Measurements from ENCODE around the gene TTC29.

Gene TTC29, protein sequence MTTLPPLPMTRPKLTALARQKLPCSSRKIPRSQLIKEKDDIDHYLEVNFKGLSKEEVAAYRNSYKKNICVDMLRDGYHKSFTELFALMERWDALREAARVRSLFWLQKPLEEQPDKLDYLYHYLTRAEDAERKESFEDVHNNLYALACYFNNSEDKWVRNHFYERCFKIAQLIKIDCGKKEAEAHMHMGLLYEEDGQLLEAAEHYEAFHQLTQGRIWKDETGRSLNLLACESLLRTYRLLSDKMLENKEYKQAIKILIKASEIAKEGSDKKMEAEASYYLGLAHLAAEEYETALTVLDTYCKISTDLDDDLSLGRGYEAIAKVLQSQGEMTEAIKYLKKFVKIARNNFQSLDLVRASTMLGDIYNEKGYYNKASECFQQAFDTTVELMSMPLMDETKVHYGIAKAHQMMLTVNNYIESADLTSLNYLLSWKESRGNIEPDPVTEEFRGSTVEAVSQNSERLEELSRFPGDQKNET

DNA sequence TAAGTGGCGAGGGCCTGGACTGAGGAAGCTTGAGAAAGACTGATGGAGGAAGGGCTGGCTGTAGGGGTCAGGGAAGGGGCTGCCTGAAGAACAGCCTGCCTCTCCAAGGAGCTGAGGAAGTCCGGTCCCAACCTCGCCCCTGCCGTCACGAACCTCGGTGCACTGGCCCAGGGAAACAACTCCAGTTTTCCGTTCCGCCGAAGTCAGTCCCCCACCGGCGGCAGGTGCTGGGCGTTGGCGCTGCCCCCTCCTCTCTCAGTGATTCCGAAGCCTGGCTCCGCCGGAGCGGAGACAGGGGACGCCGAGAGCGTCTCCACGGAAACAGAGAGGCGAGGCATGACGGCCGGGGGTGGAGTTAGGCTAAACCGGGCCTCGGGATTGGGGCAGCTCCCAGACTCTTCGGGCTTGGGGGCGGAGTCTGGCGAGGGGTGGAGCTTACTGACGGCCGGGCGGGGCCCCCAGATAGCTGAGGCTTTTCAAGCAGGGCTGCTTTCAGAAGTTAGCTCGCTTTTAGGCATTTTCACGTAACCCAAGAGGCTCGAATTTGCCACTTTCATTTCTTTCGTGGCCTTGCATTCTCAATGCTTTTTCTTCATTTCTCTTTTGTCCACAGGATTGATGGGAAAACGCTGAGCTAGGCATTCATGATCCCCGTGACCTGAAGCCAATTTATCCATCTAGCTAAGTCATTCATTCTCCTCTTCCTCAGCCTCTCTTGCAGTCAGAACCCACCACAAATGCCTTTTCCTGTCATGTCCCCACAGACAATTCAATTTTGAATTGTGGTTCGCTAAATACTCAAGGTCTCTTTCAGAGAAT is at the start of gene TTC29:
TSS of gene TTC29 (minus strand) at position 309 of the 819 bp plus-strand sequence. CDS start 5,969 bp downstream, outside the sequence.
- peak; percentile 29 for DNase-seq

DNA sequence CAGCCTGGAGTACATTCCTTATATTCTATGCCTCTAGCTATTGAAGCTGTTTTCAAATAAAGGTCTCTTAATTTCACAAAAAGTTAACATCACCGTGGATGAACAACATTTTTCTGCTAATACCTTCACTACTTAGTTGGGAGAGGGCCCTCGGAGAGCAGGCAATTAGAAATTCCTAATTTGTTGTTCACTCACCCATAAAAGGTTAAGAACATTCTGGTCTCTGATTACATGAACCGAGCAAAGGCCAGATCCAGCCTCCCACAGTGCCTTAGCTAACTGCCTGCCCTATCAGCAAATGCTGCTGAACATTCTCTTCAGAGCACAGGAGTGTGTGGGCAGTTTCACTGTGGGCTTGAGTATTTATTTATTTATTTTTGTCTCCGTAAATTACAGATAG is 36.0 kb upstream of the TTC29 start:
- DNase-seq: no peak

DNA sequence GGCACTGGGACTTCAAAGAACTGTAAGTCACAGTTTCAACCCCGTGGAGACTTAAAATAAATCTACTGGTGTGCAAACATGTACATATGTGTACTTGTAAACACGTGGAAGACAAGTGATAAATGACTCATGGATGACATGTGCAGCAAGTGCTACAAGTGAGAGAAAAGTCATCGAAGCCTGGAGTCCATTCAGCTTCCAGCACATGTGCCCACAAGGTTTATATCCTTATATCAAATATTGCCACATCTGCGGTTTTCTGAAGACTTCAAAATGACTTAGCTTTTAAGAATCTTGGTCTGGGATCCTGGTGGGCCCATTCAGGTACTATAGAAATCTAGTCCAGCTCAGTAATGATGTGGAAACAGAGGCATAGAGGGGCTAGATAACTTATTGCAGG is 33.0 kb upstream of the TTC29 start:
- DNase-seq: no peak

DNA sequence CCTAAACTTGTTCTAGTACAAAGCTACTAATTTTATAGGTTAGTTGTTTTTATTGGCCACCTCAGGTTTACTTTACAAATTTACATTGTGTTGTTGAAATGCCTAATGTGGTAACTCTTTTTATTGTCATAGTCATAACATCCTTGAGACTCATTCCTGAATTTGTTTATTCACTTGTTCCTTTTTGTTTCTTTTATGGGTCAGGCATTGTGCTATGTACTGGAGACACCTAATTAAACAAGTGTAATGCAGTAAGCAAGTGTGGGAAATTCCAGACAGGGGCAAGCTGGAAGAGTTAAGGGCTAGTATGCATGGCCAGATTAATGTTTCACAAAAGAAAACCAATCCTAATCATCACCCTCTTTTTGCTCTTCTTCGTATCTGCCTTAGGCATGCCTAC is 30.5 kb upstream of the TTC29 start:
- no peak for DNase-seq

DNA sequence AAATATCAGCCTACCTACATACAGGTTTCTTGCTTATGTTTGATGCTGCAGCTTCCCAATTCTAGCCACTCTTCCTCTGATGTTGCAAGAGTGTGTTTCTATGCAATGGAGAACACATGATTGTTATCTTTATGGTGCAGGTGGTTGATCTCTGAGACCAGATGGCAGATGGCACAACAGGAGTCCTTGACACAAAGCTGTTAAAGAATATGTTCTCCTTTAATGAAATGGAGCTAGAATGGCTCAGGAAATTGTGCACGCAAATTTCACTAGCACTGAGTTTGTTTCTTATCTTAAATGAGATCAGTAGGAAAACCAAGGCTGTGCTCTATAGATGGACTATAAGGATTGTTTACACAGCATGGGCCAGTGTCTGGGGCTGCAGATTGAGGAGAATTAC is 29.9 kb upstream of the TTC29 start:
- DNase-seq: no peak

DNA sequence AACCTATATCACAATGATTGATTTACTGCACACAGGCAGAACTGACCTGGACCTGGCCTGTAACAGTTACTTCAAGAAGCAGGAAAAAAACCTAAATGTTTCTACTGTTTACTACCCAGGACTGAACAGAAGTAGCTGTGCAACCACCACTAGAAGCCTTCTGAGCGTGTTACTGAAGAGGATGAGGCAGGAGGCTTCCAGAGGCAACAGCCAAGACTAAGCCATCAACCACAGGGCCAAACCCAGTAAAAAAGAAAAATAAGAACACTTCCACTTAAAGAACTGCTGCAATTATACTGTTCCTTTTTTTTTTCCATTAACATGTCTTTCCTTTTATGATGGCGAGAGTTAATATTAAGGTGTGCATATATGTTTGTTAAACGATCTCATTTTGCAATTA is 29.4 kb upstream of the TTC29 start:
- DNase-seq: no peak

DNA sequence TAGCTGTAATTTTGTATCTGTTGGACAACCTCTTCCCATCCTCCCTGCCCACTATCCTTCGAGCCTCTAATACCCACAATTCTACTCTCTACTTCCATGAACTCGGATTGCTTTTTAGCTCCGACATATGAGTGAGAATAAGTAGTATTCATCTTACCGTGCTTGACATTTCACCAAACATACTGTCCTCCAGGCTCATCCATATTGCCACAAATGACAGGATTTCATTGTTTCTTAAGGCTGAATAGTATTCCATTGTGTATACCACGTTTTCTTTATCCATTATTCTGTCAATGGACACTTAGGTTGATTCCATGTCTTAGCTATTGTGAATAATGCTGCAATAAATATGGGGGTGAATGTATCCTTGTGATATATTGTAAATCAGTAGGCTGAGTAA is 26.4 kb upstream of the TTC29 start:
- no peak for DNase-seq

DNA sequence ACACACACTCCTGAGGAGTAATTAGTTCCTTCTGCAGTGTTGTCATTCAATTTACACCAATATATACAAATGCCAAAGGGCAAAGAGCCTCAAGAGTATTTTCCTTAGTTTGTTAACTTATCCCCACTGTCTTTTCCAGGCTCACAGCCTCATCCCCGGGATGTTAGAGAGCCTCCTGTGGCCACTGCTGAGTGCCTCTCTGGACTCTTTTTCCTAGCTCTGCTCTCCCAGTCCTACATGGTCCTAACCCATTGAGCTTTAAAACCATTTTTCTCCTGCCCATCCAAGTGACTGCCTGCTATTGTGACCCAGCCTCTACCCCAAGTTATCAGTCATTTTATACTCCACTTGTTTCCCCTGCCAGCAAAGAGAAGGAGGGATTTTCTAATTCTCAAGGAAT is 23.5 kb upstream of the TTC29 start:
- DNase-seq: no peak

DNA sequence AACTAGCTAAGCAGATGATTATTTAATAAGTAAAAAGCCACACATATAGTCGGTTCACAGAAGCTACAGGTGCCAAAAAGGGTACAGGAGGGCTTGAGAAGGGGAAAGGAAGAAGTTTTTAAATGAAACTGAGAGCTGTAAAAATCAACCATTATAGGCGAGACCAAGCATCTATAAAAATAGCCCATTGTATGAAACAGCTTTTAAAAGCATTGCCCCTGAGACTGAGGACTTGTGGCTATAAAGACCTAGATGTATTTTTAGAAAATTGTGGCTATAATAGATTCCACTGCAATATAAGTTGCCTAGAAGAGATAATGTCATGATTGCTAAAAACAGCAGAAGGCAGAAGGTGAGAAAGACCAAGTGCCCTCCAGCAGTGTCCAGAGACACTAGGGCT is 15.0 kb upstream of the TTC29 start:
- DNase-seq: no peak

DNA sequence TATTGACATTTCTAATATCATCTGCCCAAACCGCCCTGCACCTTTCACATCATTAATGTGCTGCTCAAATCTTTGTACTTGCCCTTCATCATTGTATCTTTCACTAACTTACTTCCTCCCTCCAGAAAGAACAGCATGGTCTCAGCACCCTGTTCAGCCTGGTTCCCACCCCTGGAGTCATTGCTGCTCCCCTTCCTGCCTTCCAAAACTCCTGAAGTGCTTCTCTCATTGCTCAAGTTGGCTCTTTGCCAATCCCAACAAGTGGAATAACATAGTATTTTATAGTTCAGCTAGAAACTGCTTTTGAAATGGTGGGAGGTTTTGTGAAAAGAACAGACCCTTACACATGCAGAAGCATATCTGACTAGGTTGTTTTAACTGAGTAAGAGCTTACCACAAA is 14.0 kb upstream of the TTC29 start:
- DNase-seq: no peak

DNA sequence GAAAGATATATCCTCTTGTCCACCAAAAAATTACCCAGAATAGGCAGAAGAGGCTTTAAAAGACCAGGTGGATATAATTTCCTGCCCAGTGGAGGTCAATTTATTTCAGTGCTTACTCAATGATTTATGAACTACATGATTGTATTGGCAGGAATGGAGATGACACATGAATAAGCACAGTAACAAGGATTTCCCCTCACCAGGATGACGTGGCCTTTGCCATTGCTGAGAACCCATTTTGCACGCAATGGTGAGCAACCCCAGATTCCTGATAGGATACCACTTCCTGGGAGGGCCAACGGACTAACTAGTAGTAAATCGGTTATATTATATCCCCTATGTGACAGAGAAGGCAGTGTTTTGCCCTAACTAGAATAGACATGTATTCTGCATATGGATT is 11.6 kb upstream of the TTC29 start:
- no peak for DNase-seq

DNA sequence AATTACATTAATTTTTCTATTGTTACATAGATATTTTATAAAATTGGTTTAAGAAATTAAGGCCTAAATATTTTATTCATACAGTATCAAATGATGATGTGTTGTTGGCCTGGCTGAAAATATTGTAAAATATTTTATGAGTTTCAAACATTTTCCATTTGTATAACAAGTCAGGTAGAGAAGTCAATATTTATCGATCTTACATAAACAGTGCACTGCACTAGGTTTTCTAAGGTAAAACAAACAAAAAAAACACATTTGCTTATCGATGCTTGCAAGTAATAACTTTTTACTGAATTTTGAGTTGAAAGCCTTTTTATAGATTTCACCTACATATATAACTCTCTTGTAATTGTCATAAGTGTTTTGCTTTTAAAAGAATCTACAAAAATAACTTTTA is 7.2 kb upstream of the TTC29 start:
- no peak for DNase-seq

DNA sequence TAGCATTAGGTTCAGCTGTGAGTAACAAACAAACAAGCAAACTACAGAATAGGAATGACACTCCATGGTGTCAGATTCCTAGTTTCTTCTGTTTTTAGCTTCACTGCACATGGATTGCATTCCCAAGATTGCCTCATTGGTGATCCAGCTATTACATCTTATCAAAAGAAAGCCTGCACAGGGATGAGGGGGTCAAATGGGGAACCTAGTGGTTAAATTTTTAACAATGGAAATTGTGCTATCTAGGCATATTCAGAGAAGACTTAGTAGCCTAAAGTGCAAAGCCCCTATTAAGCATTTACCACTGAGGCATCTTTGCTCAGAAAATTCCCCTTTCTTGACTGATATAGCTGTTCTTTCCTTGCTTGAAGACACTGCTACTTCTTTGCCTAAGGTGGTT is 3.9 kb upstream of the TTC29 start:
- DNase-seq: no peak

DNA sequence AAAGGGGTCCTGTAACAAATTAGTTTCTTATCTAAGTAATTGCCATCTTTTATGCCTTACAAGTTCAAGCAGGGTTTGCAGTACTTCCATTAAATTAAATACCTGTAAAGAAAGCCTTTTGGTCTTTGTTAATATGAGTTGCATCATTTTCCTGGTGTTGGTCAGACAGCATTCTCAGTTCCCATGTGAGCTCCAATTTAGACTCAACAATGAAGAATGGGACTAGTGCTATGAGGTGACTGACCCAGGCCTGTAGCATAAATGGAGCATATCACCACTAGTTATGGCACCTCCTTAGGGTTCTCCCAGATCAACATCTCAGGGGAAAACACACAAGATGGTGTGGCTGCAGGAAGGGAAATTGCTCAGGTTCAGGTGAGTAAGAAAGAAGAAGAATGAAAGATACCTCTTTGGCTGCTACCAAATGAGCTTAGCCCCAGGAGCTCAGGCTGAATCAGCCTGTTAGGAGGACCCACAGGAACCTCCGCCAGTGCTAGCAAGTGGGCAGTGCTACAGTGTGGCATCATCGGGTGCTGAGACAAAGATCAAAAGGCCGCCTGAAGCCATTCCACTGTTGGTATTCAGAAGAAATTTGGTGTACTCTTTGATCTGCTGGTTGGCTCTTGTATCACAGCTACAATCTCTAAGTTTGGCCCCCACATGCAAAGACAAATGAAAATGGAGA is 1.8 kb downstream of the TTC29 start:
- DNase-seq: no peak

DNA sequence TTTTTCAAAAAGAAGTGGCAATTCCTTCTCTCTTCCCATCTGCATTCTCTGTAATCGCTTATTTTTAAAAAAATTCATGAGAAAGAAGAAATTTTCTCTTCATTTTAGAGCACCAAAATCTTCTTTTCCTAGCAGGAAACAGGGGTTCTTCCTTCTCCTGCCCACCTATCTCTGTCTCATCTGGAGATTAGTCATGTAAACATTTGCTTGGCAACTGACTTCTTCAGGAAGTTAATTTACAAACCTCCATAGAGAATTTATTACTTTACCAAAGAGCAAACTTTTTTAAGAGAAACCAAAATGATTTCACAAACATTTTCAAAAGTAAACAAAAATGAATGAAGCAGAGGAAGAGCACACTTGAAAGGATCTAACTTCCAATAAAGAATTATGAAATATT is 13.5 kb downstream of the TTC29 start:
- DNase-seq: no peak

DNA sequence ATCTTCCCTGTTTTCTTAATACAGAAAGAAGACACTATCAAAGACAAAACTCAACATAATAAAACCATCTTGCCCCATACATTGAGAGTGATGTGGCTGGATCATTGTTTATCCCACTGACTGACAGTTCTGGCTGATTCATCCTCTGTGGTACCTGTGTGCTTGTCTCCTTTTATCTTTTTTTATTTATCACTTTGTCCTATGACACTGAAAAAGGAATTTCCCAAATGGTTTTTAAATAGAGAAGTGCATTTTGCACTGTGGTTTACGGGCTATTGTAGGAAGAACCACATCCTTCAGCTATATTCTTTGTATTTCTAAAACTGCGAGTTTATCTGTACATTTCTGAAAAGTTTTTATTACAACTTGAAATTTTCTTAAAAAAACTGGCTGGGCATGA is 15.0 kb downstream of the TTC29 start:
- DNase-seq: no peak

DNA sequence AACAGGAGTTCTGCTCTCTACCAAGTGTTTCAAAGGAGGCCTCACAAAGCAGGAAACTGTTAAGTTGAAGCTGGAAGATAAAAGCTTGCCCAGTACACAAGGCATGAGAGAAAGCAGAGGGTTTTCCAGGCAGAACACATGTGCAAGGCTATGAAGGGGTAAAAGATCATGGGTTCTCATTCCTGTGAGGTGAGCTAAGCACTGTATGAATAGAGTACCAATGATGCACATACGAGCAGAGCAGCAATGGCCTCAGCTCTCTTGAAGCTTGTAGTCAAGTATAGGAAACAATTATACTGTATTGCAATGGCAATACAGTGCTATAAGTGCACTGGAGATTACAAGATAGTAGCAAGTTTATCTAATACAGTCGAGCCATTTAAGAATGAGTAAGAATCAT is 18.0 kb downstream of the TTC29 start:
- DNase-seq: no peak

DNA sequence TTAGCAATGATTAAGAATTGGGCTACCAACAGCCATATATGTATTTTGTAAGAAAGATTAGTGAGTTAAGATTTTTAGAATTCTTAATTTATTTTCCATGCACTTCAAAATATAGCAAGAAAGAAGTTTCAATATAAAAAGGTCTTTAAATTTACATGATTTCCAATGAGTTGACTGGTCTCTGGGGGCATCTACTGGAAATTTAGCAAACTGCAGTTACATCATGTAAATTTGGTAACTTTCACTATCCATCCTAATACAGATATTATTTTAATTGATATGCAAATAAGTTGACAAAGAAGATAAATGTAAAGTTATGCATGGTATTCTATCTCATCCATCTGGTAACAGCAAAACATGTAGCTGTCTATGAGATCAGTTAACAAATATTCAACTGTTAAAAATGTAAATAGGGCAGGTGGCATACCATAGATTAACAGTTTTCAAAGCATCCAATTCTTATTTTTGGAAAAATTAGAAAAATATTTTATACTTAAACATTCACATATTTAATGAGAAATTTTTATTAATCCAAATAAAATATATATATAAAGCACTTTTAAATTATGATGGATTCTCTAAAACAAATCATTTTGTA is 29.1 kb downstream of the TTC29 start:
- DNase-seq: no peak

DNA sequence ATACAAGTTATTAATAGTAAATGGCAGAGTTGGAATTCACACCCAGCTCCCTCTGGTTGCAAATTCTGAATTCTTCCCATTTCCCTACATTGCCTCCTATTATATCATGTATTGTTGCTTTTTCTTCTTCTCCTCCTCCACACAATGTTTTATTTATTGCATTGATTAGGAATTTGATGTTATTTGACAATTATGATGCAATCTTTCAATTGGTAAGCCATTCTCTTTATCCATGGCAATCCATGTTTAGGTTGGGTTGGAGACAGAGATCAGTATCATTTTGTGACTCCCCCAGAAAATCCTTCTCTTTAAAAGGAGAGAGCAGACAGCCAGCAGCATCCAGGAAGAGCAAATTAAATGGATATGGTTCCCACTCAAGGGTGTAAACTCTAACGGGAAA is 30.5 kb downstream of the TTC29 start:
- DNase-seq: no peak

DNA sequence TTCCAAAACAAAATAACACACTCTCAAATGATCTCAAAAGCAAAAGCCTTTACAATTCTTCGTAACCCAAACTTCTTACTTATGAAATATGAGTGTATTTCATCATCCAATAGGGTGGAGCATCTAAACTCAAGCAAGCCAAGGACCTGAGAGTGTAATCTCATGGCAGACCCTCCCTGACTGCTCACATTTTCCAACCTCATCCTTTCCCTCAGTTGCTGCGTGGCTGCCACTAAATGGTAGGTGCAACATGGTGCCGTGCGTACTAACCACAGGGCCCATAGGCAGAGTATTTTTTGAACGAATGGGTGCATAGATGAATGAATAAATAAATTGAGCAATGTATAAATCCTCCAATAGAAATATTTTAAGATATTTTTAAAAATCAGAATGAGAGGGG is 45.4 kb downstream of the TTC29 start:
- DNase-seq: no peak

DNA sequence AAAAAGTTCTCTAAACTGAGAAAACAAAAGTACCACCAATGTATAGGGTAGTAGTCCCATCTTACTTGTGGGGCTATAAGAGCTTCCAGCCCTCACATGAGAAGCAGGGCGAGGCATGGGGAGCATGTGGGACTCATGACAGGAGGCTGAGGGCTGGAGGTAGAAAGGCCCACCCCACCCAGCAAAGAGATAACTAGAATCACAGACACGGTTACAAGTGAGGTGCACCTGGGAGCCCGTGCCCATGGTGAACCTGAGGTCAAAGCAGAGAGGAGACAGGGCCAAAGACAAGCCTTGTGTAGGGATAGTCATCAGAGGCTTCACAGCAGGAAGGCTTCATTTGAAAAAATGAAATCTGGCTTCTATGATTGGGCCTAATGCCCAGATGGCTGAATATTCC is 55.4 kb downstream of the TTC29 start:
- DNase-seq: no peak

DNA sequence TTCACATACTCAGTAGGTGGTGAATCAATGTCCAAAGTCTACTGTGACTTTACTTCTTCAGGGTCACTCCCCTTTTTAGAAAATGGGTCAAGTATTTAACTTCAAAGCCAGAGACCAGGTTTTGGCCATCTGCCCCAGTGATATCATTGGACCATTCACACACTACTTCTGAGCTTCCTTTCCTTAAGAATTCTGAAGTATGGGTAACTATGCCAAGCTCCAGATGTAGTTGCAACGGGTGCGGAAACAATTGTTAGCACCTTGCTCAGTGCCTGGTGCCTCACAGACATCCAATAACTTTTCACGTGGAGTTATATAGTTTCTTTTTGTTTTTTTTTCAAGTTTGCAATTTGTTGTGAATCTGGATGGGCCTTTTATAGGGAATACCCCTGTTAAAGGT is 62.6 kb downstream of the TTC29 start:
- DNase-seq: no peak

DNA sequence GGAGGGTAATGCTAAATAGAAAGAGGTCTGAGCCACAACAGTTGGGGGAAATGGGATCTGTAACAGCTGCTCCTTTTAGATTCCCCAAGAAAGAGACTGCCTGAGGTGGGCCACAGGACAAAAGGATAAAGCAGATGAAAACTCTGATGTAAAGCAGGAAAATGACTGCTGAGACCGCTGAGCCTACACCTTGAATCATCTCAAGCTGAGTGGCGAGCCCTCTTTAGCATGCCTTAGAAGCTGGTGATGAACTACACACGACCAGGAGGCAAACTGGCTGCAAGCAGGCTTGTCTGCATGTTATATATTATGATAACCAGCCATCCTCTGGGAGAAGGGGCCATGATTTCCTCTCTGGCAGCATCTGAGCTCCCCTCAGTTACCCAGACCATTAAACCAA is 88.4 kb downstream of the TTC29 start:
- no peak for DNase-seq

Measured in NCI-H446 treated with DMSO at 0.1 percent for 48 hours (cell line).